Measurements from ENCODE around the gene DR1. TPM values are rescaled to one million over a fixed set of nuclear protein-coding genes. Genes with fewer than 3 reads are reported as not detected.

DR1 gene
- total RNA-seq, 4 donors from 2014 or later, result 19.5 to 83.1 (median 46.1) TPM

DNA sequence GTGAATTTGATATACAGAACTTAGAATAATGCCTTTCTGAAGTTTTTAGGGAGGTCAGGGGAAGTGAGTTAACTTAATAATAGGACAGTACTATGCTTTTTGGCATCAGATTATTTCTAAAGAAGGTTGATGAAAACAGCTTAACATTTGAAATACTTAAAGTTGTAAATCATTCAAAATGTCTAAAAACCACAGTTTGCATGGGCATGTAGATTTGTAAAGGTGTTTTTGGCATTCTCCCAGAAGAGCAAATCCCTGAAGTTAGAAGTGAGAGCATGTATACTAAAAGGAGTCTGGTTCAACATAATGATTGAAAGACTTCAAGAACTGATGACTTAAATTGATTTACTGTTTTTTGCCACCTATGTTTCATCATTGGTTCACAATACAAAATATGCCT, 6.7 kb downstream of the DR1 start:
- no peak overlapping the region for H3K4me3 ChIP-seq
- H3K27ac ChIP-seq, result peak overlapping the region in 1 of 2 donors; percentile 78
- DNase-seq, result no peak
- H3K4me1 ChIP-seq, result peaks cover 0 to 6% of the 10 kb centered on the region in 2 donors
- H3K27me3 ChIP-seq, result no peaks in the 10 kb centered on the region
- H3K36me3 ChIP-seq, result no peaks in the 10 kb centered on the region
- no peak for TF ChIP-seq CTCF (IDR thresholded peaks at IDR 0.05)
- no peak for TF ChIP-seq POLR2A (IDR thresholded peaks at IDR 0.05)
- H3K9me3 ChIP-seq, result no peaks in the 10 kb centered on the region
- intact Hi-C loops (cut with DNase I; ENCODE audit: low total_unique reads), result no loop called here

DNA sequence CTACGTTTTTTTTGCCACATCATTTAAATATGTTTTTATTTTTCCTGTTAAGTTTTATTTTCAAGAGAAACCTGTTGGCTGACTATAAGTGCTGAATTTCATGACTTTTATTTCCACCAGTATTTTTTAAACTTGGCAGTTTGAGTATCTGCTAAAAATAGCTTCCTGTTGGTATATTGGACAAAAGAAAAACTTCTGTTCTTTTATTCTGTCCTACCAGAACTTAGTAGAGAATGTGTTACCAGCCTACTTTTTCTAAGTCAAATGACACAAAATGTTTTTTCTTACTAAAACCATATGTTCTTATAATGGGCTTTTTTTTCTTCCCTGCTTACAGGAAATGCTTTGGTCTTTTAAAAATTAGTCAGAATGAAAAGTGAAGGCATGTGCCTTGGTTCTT, 7.6 kb downstream of the DR1 start:
- H3K27me3 ChIP-seq, result no peaks in the 10 kb centered on the region
- H3K4me1 ChIP-seq, result peaks cover 0 to 6% of the 10 kb centered on the region in 2 donors

GRCh38 chr1:93354749-93355148, 9.0 kb downstream of the DR1 start:
- Histone ChIP-seq H3K9me3 (no peaks in the 10 kb centered on the region), H3K27ac (no peak overlapping the region), H3K4me1 (peaks cover 0 to 6% of the 10 kb centered on the region in 2 donors), H3K4me3 (no peak overlapping the region), H3K27me3 (no peaks in the 10 kb centered on the region), H3K36me3 (no peaks in the 10 kb centered on the region)
- TF ChIP-seq POLR2A (IDR thresholded peaks at IDR 0.05), result no peak
- no peak for TF ChIP-seq CTCF (IDR thresholded peaks at IDR 0.05)
- intact Hi-C loops (cut with DNase I; ENCODE audit: low total_unique reads), result no loop called here
- DNase-seq, result no peak

More for the DNA sequence above, 7.6 kb downstream of the DR1 start:
- intact Hi-C loops (cut with DNase I; ENCODE audit: low total_unique reads), result no loop called here
- DNase-seq, result no peak
- TF ChIP-seq CTCF (IDR thresholded peaks at IDR 0.05) (no peak), POLR2A (IDR thresholded peaks at IDR 0.05) (no peak)
- no peaks in the 10 kb centered on the region for H3K9me3 ChIP-seq
- no peak overlapping the region for H3K4me3 ChIP-seq
- H3K27ac ChIP-seq, result peak overlapping the region; percentile 40 to 78
- H3K36me3 ChIP-seq, result no peaks in the 10 kb centered on the region

GRCh38 chr1:93357242-93357641, 11.5 kb downstream of the DR1 start:
- H3K27me3 ChIP-seq, result no peaks in the 10 kb centered on the region
- intact Hi-C loops (cut with DNase I; ENCODE audit: low total_unique reads), result no loop called here
- H3K36me3 ChIP-seq, result no peaks in the 10 kb centered on the region
- TF ChIP-seq CTCF (IDR thresholded peaks at IDR 0.05), result no peak
- TF ChIP-seq POLR2A (IDR thresholded peaks at IDR 0.05), result no peak
- DNase-seq, result no peak
- peaks cover 0 to 6% of the 10 kb centered on the region in 2 donors for H3K4me1 ChIP-seq
- H3K27ac ChIP-seq, result no peak overlapping the region
- H3K4me3 ChIP-seq, result no peak overlapping the region
- no peaks in the 10 kb centered on the region for H3K9me3 ChIP-seq

DNA sequence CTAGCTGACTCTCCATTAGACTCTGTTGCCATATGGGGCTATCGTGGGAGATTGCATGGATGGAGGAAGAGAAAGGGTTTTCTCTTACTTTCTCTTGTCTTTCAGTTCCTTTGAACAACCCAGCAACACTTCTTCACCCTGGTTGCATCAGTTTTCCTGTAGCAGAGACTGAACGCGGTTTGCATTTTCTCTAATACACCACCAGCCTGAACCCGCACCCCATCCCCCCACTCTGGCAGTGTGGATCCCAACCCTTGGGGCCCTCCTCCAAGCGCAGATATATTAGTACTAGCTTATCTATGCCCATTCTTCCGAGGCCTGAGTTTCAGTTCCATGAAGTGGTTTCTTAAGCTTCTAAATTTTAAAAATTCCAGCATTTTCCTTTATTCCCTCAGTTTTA, 12.6 kb downstream of the DR1 start:
- no peaks in the 10 kb centered on the region for H3K27me3 ChIP-seq
- H3K9me3 ChIP-seq, result no peaks in the 10 kb centered on the region
- DNase-seq, result no peak
- intact Hi-C loops (cut with DNase I; ENCODE audit: low total_unique reads), result no loop called here
- no peak overlapping the region for H3K4me3 ChIP-seq
- H3K4me1 ChIP-seq, result peaks cover 0 to 6% of the 10 kb centered on the region in 2 donors
- H3K27ac ChIP-seq, result no peak overlapping the region
- no peak for TF ChIP-seq CTCF (IDR thresholded peaks at IDR 0.05)
- TF ChIP-seq POLR2A (IDR thresholded peaks at IDR 0.05), result no peak
- H3K36me3 ChIP-seq, result no peaks in the 10 kb centered on the region
